Measurements from ENCODE around the gene SEC16A.

Gene SEC16A

DNA sequence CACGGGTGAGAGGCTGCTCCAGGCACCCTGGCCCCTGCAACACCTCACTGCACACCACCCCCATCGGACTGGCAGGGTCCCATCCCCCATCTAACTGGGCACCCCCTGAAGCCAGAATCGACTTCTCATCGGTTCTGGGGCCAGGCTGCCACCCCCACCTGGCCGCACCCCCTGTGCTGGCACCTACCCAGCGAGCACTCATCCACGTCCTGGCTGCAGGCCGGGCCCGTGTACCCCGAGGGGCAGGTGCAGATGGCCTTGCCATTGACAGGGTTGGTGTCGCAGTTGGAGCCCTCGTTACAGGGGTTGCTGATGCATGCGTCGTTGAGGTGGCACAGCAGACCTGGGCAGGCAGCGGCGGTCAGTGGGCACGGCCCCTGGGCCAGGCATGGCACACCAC is 35.1 kb upstream of the SEC16A start:
- no peak for DNase-seq (ENCODE audit: low read depth)

DNA sequence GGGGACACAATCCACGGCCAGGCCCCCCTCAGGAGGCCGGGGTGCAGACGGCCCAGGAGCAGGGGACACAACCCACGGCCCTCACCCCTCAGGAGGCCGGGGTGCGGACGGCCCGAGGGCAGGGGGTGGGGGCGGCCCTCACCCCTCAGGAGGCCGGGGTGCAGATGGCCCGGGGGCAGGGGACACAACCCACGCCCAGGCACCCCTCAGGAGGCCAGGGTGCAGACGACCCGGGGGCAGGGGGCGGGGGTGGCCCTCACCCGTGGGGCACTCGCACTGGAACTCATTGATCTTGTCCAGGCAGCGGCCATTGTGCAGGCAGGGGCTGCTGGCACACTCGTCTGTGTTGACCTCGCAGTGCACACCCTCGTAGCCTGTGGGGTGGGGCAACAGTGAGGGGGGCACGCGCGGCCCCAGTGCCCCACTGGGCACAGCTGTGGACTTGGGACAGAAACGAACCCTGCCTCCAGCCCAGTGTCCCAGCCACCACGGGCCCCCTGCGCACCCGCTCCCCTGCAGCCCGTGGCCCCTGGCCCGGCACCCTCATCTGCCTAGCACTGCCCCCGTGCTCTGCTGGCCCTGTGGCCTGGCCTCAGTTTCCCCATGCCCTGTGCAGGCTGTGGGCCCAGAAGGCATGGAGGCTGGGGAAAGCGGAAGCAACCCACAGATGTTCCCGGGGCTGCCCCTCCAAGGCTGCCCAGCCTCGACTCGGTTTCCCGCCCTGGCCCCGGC is 34.3 kb upstream of the SEC16A start:
- DNase-seq (ENCODE audit: low read depth): no peak

DNA sequence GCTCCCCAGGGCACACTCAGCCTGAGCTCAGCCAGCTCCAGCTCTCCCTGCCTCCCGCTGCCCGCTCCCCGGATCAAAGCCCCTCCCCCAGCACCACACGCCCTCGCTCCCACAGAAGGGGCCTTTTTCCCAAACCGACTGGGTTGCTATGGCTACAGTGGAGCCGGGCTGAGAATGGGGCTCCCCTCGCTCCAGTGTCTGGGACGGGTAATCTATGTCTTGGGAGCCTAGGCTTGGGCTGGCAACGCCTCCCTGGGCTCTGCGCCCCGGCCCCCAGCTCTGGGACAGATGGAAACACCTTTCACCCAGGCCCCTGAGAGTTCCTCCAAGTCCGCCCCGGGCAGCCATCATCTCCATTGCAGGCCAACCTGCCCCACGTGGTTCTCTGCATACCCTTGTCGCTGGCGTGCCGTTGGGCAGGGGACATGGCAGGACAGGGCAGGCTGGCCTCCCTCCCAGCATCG is 33.4 kb upstream of the SEC16A start:
- no peak for DNase-seq (ENCODE audit: low read depth)

DNA sequence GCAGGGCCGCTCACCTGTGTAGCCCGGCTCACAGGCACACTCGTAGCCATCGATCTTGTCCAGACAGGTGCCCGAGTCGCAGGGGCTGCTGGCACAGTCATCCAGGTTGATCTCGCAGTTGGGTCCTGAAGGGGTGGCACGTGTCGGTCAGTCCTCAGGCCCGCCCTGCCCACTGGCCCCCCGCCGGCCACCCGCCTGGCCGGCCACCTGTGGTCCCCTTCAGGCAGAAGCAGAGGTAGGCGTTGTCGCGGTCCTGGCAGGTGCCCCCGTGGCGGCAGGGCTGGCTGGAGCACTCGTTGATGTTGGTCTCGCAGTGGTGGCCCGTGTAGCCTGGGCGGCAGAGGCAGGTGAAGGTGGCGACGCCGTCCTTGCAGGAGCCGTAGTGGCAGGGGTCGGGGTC is 32.4 kb upstream of the SEC16A start:
- DNase-seq (ENCODE audit: low read depth): no peak

DNA sequence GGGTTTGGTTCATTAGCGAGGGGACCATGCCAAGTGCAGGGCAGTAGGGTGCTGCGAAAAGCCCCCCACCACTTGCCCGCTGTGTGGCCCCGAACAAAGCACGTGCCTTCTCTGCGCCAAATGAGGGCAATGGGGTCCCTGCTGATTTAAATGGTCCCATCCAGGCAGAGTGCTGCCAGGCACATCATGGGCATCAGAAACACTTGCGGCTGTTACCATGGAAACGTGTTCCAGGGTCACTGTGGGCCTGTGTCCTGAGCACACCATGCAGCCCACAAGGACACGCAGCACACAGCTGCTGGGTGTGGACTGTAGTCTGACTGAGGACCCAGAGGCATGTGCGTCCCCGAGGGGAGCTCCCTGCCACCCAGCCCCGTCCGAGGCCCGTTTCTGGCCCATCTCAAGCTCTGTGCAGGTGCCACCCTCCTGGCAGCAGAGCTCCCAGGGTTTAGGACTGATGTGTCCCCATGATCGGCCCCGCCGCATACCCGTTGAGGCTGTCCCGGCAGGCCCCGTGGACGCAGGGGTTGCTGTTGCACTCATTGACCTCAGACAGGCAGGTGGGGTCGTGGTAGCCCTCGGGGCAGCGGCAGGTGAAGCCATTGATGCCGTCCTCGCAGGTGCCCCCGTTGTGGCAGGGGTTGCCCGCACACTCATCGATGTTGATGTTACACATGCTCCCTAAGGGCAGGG is 31.3 kb upstream of the SEC16A start:
- no peak for DNase-seq (ENCODE audit: low read depth)

DNA sequence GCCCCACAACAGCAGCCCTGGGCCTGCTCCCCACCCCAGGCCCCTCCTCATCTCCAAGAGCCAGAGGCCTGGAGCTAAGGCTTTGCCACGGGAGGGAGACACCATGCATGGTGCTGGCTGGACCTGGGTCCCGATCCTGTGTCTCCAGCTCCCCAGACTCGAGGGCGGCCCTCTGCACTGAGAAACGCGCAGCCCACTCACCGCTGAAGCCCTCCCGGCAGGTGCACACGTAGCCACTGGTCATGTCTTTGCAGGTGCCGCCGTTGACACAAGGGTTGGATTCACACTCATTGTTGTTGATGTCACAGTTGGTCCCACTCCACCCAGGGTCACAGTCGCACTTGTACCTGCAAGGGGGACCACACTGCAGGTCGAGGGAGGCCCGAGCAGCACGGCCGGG is 30.4 kb upstream of the SEC16A start:
- DNase-seq (ENCODE audit: low read depth): no peak

DNA sequence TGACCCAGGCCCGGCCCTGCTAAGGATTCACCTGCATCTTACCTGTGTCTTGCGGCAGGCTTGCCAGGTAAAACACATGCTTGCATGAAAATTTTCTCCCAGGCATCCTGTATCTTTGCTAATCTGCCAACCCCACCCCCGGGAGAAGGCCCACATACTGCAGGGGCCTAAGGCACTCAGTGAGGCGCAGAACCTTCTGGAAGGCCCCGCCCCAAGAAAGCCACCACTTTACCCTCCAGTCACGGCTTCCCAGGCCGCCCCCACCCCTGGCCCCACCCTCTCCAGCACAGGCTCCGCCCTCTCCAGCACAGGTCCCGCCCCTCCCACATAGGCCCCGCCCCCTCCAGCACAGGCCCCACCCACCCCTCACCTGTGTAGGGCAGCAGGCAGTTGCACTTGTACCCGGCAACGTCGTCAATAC is 29.8 kb upstream of the SEC16A start:
- no peak for DNase-seq (ENCODE audit: low read depth)

DNA sequence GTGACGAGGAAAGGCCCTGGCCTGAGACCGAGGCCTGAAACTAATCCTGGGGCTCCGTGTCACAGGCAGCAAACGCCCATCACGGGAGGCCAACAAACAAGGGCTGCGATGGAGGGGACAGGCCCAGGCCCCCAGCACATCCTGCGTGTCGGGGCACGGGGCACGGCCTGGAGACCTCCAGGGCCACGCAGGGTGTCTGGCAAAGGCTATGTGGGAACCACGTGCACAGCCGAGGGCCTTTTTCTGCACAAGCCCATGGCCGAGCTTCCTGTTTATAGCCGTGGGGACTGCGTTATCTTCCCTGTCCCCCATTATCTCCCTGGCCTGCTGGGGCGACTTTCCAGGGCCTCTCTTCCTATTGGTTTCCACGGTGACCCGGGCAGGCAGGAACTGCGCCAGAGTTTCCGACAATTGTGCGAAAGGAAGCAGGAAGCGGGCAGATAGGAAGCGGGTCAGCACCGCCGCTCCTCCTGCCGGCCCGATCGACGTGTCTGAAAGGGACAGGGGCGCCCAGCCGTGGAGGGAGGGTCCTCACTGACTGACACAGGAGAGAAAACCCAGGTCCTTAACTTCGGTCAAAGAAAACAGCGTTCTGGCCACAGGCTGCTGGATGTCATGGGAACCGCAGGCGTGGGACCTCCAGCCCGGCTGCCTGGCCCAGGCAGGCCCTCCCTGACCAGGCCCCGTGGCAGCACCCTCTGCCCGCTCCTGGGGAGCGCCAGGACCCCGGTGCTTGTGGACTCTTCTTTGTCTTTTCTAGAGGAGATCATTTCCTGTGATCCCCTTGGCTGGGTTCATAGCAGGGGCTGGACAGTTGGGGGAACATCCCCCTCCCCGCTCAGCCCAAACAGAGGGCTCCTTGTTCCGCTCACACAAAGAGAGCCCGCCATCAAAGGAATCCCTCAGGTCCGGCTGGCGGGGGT is 29.1 kb upstream of the SEC16A start:
- DNase-seq (ENCODE audit: low read depth): no peak

DNA sequence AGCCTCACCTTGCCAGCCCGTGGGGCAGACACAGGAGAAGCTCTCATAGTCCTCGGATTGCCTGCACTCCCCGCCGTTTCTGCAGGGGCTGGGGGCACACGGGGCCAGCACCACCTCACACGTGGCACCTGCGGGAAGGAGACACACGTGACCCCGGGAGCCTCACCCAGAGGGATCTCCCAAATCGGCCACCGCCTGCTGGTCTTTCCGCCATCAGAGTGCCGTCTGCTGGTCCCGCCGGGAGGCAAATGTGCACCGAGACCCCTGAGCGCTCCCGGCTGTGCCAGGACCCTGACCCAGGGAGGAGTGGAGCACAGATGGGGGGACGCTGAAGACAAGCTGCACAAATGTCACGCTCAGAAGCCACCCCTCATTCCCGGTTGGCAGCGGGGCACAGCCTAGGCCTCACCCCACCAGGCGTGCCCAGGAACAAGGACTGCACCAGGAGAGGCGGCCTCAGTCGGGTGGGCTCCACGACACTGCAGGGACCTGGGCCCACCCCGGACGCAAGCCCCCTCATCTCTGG is 28.4 kb upstream of the SEC16A start:
- no peak for DNase-seq (ENCODE audit: low read depth)

DNA sequence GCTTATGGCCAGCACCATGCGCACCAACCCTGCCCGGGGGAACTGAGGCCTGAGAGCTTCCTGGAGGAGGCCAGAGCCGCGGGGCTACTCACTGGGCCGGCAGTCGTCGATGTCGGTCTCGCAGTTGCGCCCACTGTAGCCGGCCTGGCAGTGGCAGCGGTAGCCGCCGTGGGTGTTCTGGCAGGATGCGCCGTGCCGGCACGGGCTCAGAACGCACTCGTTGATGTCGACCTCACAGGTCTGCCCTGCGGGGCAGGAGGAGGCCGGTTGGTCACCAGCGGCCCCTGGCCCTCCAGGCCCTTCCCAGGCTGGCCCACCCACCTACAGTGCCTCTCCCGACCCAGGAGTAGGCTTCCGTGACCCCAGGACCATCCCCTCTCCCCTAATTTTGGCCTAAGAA is 27.7 kb upstream of the SEC16A start:
- DNase-seq (ENCODE audit: low read depth): no peak

DNA sequence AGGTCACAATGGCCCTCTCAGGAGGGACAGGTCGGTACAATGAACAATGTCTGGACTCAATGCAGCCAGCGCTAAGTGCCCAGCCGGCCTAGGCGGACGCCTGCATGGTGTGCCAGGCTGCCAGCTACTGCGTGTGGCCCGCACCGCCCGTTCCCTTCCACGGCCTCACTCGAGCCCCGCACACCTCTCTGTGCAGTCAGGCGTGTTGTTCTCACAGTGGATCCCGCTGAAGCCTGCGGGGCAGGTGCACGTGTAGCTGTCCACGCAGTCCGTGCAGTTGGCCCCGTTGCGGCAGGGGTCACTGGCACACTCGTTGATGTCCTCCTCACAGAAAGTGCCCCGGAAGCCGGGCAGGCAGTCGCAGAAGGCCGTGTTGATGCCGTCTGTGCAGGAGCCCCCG is 26.7 kb upstream of the SEC16A start:
- no peak for DNase-seq (ENCODE audit: low read depth)

DNA sequence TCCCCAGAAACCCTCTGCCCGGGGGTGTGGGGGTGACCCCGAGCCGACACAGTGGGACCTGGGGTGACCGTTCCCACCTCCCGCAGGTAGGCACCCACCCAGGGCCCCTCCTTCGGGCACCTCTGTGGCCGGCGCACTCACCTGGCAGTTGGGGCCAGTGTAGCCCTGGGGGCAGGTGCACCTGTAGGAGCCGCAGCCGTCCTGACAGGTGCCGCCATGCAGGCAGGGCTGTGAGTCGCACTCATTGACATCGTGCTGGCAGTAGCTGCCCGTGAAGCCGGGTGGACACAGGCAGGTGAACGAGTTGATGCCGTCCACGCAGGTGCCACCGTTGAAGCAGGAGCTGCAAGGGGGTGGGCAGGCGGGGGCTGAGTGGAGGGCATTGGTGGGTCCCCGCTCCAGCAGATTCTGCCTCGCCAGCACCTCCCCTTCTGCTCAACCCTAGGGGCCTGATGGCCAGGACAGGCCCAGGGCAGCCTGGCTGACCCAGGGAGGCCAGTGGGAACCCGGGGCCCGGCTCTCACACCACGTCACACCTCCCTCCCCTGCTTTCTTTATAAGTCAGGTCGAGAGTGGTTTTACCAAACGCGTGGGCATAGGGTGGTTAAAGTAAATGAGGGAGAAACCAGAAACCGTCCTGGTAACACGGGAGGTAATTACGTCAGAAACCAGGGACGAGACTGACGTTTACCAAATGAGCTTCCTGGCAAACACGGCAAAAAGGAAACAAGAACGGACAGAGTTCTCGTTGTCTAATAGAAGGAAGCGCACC is 26.1 kb upstream of the SEC16A start:
- DNase-seq (ENCODE audit: low read depth): no peak

DNA sequence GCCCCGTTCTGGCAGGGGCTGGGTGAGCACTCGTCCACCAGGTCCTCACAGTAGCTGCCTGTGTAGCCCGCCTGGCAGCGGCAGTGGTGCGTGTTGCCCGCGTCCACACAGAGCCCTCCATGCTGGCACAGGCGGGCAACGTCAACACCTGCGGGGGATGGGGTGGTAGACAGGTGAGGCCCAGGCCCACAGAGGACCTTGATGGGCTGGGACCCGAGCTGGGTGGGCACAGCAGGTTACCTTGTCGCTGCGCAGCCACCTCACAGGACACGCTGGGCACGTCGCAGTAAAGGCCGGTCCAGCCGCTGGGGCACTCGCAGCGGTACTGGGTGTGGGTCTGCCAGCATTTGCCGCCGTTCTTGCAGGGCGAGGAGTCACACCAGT is 25.1 kb upstream of the SEC16A start:
- no peak for DNase-seq (ENCODE audit: low read depth)

DNA sequence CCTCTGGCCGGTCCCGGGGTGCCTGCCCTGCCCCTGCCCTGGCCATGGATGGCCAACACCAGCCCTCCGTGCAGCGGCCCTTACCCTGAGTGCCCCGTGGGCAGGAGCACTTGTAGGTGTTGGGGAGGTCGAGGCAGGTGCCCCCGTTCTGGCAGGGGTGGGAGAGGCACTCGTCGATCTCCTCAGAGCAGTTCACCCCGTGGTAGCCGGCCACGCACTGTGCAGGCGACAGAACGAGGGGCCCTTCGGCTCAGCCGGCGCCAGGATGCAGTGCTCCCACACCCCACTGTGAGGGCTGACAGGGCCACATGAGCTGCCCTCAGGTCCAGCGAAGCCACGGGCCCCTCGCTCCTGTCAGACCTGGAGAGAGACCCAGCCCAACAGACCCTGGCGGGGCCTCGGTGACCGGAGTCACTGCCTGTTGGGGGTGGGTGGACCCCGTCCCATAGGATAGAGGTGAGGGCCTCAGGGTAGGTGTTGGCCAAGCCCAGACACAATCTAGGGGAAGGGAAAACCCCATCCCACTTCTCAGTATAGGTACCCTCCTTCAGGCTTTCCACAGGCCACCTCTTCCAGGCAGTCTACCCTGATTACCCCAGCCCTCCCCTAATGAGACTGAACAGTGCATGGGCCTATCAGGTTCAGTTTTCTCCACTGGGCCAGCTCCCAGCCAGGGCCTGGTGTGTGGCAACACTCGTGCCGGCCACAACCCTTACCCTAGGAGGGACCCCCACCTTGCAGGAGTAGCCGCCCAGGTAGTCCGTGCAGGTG is 24.6 kb upstream of the SEC16A start:
- no peak for DNase-seq (ENCODE audit: low read depth)

DNA sequence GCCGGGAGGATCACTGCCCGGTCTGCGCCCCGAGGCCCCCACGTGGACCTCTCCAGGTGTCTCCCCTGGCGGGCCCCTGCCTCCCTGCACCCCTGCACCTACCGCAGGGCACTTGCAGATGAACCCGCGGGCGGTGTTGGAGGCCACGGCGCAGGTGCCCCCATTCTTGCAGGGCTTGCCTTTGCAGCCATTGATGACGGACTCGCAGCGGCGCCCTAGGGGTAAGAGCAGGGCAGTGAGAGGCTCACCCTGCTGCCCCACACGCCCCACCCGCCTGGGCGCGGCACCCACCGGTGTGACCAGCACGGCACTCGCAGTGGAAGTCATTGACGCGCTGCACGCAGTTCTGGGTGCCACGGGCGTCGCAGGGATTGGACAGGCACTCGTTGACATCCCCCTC is 23.6 kb upstream of the SEC16A start:
- no peak for DNase-seq (ENCODE audit: low read depth)

DNA sequence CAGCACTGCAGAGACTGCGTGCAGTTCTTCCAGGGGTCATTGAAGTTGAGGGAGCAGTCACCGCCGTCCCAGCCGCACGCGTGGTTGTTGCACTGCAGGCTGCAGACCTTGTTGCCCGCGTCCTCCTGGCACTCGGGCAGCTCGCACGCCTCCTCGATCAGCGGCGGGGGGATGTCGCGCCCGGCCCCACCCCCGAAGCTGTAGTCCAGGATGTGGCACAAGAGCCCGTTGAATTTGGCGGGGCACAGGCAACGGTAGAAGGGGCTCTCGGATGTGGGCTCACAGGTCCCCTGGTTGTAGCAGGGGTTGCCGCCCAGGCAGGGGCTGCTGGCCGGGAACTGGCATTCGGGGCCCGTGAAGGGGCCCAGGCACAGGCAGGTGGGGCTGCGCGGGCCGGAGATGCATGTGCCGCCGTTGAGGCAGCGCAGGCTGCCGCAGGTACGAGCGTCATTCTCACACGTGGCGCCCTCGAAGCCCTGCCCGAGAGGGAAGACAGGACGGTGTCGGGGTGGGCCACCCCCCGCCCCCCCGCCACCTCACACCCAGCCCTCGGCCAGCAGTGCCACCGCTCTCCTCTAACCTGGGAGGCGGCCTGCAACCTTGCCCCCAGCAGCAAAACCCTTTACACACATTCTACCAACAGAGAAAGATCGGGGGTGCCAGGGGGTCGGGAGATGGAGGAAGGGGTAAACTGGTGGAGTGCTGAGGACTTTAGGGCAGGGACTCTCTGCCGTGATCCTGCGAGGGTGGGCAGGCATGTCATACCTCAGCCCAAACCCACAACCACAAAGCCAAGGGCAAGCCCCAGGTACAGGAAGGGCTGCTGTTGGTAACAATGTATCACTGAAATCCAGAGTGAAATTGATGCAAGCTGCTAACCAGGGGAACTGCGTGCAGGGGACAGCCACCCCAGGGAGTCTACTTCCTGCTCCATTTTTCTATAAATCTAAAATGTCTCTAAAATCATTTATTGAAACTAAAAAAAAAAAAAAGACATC is 22.9 kb upstream of the SEC16A start:
- no peak for DNase-seq (ENCODE audit: low read depth)

DNA sequence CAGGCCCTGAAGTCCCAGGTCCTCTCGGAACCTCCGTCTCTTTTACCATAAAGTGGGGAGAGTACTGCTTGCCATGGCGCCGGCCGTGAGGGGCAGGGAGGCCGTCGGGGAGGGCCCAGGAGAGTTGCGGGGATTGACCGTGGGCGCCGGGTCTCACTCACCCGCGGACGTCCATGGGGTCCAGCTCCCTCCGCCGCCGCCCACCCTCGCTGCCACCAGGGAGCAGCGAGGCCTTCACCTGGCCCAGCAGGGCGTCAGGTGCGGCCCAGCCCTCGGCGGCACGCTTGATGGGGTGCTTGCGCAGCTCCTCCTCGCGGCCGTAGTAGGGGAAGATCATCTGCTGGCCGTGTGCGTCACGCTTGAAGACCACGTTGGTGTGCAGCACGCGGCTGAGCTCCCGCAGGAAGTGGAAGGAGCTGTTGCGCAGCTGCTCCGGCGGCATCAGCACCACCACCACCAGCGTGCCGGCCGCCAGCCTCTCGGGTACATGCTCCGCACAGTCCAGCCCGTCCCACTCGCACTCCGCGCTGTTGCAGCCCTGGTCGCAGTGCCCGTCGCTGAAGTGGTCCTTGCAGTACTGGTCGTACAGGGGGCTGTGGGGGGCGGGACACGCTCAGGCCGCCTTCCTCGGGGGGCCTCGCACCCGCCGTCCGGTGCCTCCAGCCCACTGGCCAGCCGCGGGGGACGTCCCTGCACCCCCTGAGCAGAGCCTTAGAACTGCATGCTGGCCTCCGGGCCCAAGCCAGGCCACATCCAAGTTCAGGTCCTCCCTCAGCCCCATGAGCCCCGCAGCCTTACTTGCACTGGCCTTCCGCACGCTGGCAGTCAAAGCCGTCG is 21.9 kb upstream of the SEC16A start:
- no peak for DNase-seq (ENCODE audit: low read depth)

DNA sequence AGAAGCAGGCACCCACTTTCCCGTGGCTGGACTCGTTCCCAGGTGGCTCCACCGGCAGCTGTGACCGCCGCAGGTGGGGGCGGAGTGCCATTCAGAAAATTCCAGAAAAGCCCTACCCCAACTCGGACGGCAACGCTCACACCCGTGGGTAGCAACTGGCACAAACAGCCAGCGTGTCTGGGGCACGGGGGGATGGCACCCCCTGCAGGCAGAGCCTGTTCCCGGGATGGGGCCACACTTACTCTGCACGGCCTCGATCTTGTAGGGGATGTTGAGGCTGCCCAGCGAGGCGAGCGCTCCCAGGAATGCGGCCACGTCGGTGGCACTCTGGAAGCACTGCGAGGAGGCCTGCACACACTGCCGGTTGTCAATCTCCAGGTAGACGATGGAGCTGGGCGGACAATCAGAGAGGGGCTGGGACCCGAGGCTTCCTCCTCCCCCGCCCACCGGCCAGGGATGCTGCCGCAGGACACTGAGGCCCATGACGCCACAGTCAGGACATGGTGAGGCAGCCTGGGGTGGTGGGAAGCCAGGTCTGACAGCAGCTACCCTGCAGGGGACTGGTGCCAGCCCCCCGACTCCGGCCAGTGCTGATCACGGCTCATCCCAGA is 20.2 kb upstream of the SEC16A start:
- DNase-seq (ENCODE audit: low read depth): no peak
